Measurements from ENCODE around the gene PCDHGB1. TPM values are rescaled to one million over a fixed set of nuclear protein-coding genes. Genes with fewer than 3 reads are reported as not detected.

The PCDHGB1 gene
- total RNA-seq, 1 experiment from 2014 or later = 5.6 TPM

- TF ChIP-seq ZBTB43 (CRISPR knock-in tag; IDR thresholded peaks at IDR 0.05) (no peak), NR1H2 (CRISPR knock-in tag; IDR thresholded peaks at IDR 0.05) (no peak), ZNF138 (CRISPR knock-in tag; conservative IDR thresholded peaks at IDR 0.05) (no peak), ZNF281 (CRISPR knock-in tag; IDR thresholded peaks at IDR 0.05) (no peak), NFE2L1 (CRISPR knock-in tag; IDR thresholded peaks at IDR 0.05) (no peak), OVOL2 (CRISPR knock-in tag; IDR thresholded peaks at IDR 0.05; ENCODE audit: borderline replicate concordance) (no peak), KAT7 (CRISPR knock-in tag; IDR thresholded peaks at IDR 0.05; ENCODE audit: borderline replicate concordance) (no peak), AR (CRISPR knock-in tag; IDR thresholded peaks at IDR 0.05) (no peak), TCF7 (CRISPR knock-in tag; IDR thresholded peaks at IDR 0.05; ENCODE audit: low read depth) (no peak), MLX (CRISPR knock-in tag; IDR thresholded peaks at IDR 0.05) (no peak), CBFB (CRISPR knock-in tag; IDR thresholded peaks at IDR 0.05; ENCODE audit: low read depth) (no peak)
Measured at GRCh38 chr5:141383345-141383744, 33.4 kb downstream of the PCDHGB1 start (continued).

GRCh38 chr5:141384471-141385267 is 34.8 kb downstream of the PCDHGB1 start:
- no peak overlapping the region for H3K27ac Mint-ChIP-seq
- ATAC-seq = no peak
- H3K4me1 Mint-ChIP-seq = 0 out of 2 replicates have a peak, but pooled peaks cover 3% of the 10 kb centered on the region
- H3K36me3 Mint-ChIP-seq = peaks cover 46% of the 10 kb centered on the region
- no peak for DNase-seq (ENCODE audit: low spot score)
- ChIA-PET POLR2A (no interaction called here), CTCF (interaction anchor here (1.3 kb wide), 1 partner anchor 28 kb away, joined by 3 read pairs; the partner anchor contains the start of gene PCDHGA10)
- H3K9me3 Mint-ChIP-seq = peaks cover 58% of the 10 kb centered on the region
- H3K4me3 Mint-ChIP-seq = no peak overlapping the region
- H3K27me3 Mint-ChIP-seq (ENCODE audit: low read depth) = peaks cover 33% of the 10 kb centered on the region
- no peak for TF ChIP-seq SMAD3 (CRISPR knock-in tag; IDR thresholded peaks at IDR 0.05; ENCODE audit: borderline replicate concordance)
- no peak for TF ChIP-seq ZNF423 (CRISPR knock-in tag; IDR thresholded peaks at IDR 0.05)
- no peak for TF ChIP-seq ZNF263 (CRISPR knock-in tag; IDR thresholded peaks at IDR 0.05; ENCODE audit: low read depth)
- TF ChIP-seq SOX15 (CRISPR knock-in tag; IDR thresholded peaks at IDR 0.05) = no peak
- no peak for TF ChIP-seq TEAD4 (CRISPR knock-in tag; IDR thresholded peaks at IDR 0.05)
- no peak for TF ChIP-seq HMGA2 (CRISPR knock-in tag; IDR thresholded peaks at IDR 0.05)
- no peak for TF ChIP-seq NFATC4 (CRISPR knock-in tag; IDR thresholded peaks at IDR 0.05)
- TF ChIP-seq ETV6 (CRISPR knock-in tag; IDR thresholded peaks at IDR 0.05) = no peak
- no peak for TF ChIP-seq TEAD1 (CRISPR knock-in tag; IDR thresholded peaks at IDR 0.05)
- no peak for TF ChIP-seq SMAD4 (CRISPR knock-in tag; IDR thresholded peaks at IDR 0.05)
- no peak for TF ChIP-seq FOXK1 (CRISPR knock-in tag; IDR thresholded peaks at IDR 0.05)
- no peak for TF ChIP-seq ZNF671 (CRISPR knock-in tag; IDR thresholded peaks at IDR 0.05)
- TF ChIP-seq E2F5 (CRISPR knock-in tag; IDR thresholded peaks at IDR 0.05) = no peak
- no peak for TF ChIP-seq ZNF532 (CRISPR knock-in tag; IDR thresholded peaks at IDR 0.05; ENCODE audit: borderline replicate concordance)

Data from WTC11 (cell line).